Stimulated activated CD8-positive, alpha-beta memory T cell treated with anti-CD3 and anti-CD28 coated beads, Interleukin-4, amount 100 ng/mL, for 1 hour (primary cell): ENCODE measurements around the gene DNAH3.

Experiments
- DNase-seq, 2 donors: peaks; one replicate each; pipeline ENCODE4 v3.0.0-alpha.2; 2020; ENCODE audit warnings: low read depth in 2 of 2, low spot score in 1 of 2

Gene DNAH3

GRCh38 chr16:20910781-20911321 lies 239.8 kb downstream of the DNAH3 start:
- DNase-seq: no peak

GRCh38 chr16:20906341-20907255 lies 244.0 kb downstream of the DNAH3 start:
- DNase-seq: no peak

- no peak for DNase-seq
Measured at GRCh38 chr16:20905576-20905975, 245.1 kb downstream of the DNAH3 start.

- DNase-seq: no peak
Measured at GRCh38 chr16:20904507-20905081, 246.1 kb downstream of the DNAH3 start.

- no peak for DNase-seq
Measured at GRCh38 chr16:20903899-20904506, 246.6 kb downstream of the DNAH3 start.

GRCh38 chr16:20903116-20903898 lies 247.3 kb downstream of the DNAH3 start:
- DNase-seq: no peak

- DNase-seq: no peak
Measured at GRCh38 chr16:20902426-20902825, 248.2 kb downstream of the DNAH3 start.

GRCh38 chr16:20901436-20902112 lies 249.1 kb downstream of the DNAH3 start:
- DNase-seq: no peak

GRCh38 chr16:20901068-20901435 lies 249.6 kb downstream of the DNAH3 start:
- DNase-seq: no peak

- peak; percentile 67 to 75 for DNase-seq
Measured at GRCh38 chr16:20900299-20901067, 250.2 kb downstream of the DNAH3 start, which contains the start of the genes DCUN1D3 and LYRM1. TSS of gene DCUN1D3 (minus strand) at chr16:20900358. CDS start at chr16:20862538, 37,820 bp downstream. TSS of gene LYRM1 (plus strand) at chr16:20900771. CDS start at chr16:20915556, 14,785 bp downstream.

GRCh38 chr16:20899477-20900298 lies 251.0 kb downstream of the DNAH3 start:
- DNase-seq: peak in 1 of 2 donors; percentile 3

GRCh38 chr16:20899071-20899470 lies 251.6 kb downstream of the DNAH3 start:
- no peak for DNase-seq

- no peak for DNase-seq
Measured at GRCh38 chr16:20897922-20898321, 252.7 kb downstream of the DNAH3 start.

GRCh38 chr16:20897253-20897897 lies 253.3 kb downstream of the DNAH3 start:
- no peak for DNase-seq

- no peak for DNase-seq
Measured at GRCh38 chr16:20894388-20894787, 256.3 kb downstream of the DNAH3 start.

- no peak for DNase-seq
Measured at GRCh38 chr16:20889625-20890275, 260.9 kb downstream of the DNAH3 start.

GRCh38 chr16:20887207-20887606 lies 263.4 kb downstream of the DNAH3 start:
- no peak for DNase-seq

GRCh38 chr16:20886320-20886719 lies 264.3 kb downstream of the DNAH3 start:
- DNase-seq: no peak
